Measurements from ENCODE around the gene RFX3.

GRCh38 chr9:3330792-3331420 is 194.9 kb downstream of the RFX3 start:
- TF ChIP-seq, protein P1, sequence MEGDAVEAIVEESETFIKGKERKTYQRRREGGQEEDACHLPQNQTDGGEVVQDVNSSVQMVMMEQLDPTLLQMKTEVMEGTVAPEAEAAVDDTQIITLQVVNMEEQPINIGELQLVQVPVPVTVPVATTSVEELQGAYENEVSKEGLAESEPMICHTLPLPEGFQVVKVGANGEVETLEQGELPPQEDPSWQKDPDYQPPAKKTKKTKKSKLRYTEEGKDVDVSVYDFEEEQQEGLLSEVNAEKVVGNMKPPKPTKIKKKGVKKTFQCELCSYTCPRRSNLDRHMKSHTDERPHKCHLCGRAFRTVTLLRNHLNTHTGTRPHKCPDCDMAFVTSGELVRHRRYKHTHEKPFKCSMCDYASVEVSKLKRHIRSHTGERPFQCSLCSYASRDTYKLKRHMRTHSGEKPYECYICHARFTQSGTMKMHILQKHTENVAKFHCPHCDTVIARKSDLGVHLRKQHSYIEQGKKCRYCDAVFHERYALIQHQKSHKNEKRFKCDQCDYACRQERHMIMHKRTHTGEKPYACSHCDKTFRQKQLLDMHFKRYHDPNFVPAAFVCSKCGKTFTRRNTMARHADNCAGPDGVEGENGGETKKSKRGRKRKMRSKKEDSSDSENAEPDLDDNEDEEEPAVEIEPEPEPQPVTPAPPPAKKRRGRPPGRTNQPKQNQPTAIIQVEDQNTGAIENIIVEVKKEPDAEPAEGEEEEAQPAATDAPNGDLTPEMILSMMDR (IDR thresholded peaks at IDR 0.05; ENCODE audit: insufficient read depth, low read length), result no peak
- TF ChIP-seq POLR2AphosphoS5 (IDR thresholded peaks at IDR 0.05; ENCODE audit: low read depth) (no peak), REST (IDR thresholded peaks at IDR 0.05; ENCODE audit: insufficient replicate concordance, low read depth) (no peak)

Measured in HL-60 (cell line).